Stimulated activated CD8-positive, alpha-beta memory T cell treated with anti-CD3 and anti-CD28 coated beads, Interleukin-15, amount 100 ng/mL, for 48 hours (primary cell): ENCODE results near the gene EPHA3.

Experiments
- DNase-seq, 2 donors: peaks; one replicate each; pipeline ENCODE4 v3.0.0-alpha.2; 2020; ENCODE audit warnings: low read depth in 2 of 2

The EPHA3 gene

DNA sequence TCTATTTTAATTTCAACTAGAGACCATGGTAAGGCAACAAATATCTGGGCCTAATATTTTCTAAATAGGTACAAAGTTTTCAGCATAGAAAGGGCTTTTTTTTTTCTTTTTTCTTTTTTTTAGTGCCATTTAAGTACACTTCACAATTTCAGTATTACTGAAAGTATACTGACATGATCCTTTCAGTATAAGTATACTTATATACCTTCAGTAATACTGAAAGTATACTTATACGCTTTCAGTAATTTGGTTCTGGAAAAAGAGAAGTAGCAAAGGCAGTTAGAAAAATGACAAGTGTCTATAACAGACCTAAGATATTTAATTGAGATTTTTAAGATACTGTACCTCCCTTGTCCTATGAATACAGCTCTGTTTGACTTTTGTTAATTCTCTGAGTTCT, 339.2 kb downstream of the EPHA3 start:
- DNase-seq: no peak

DNA sequence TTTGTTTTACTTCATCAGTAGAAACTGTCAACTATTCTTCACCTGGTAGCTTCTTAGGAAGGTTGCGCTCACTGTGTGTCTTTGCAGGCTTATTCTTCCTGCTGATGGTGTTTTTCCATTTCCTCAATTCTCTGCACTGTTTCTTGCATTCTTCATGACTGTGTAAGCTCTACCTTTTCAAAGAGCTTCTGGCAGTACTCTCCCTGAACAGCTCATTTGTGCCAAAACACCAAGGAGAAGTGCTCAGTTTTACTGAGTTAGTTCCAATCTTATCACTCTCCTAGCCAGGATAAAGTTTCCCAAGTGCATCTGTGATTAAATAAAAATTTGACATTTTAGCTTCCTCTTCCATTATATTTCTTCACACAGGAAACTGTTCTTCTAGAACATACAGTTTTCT, 339.8 kb downstream of the EPHA3 start:
- DNase-seq: no peak

GRCh38 chr3:89449086-89449485, 341.7 kb downstream of the EPHA3 start:
- no peak for DNase-seq

DNA sequence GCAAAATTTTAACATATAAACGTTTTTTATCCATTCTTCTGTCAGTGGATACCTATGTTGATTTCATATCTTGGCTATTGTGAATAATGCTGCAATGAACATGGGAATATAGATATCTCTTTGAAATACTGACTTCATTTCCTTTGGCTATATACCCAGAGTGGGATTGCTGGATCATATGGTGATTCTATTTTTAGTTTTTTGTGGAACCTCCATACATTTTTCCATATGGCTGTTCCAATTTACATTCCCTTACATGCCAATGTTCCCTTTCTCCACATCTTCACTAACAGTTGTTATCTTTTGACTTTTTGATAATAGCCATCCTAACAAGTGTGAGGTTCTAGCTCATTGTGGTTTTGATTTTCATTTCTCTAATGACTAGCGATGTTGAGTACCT, 344.6 kb downstream of the EPHA3 start:
- DNase-seq: no peak

DNA sequence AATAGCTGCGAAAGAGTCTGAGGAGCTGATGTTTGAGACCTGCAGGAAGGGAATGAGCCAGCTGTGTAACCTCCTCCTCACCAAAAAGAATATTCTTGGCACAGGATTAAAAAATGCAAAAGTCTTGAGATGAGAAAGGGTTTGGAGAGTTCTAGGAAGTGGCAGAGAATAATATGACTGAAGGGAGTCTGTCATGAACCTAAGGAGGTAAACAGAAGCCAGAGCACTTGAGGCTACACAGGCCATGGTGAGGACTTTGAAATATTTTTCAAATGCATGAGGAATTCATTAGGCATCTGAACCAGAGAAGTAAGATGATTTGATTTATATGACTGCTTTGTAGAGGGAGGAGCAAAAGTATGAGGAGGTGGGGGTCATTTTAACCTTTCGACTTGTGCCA, 347.8 kb downstream of the EPHA3 start:
- DNase-seq: no peak

DNA sequence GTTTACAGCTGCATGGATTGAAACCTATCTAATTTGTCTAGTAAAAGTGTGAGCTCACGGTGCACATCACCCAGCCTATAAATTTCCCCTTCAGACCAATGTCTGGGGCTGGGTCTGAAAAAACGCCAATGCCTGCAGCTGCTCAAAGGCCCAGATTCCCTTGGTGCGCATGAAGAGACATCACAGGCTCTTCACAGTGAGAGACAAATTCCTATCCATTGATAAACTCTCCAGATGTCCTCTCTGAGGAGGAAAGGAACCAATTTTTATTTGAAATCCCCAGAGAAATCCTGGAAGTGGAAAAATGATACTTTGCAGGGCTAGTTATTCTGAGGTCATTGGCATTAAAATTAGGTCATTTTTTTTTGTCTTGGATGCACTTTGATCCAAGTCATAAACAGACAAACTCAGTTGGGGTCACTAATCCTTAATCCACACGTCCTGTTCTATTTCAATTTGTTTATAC, 360.5 kb downstream of the EPHA3 start:
- DNase-seq: no peak

DNA sequence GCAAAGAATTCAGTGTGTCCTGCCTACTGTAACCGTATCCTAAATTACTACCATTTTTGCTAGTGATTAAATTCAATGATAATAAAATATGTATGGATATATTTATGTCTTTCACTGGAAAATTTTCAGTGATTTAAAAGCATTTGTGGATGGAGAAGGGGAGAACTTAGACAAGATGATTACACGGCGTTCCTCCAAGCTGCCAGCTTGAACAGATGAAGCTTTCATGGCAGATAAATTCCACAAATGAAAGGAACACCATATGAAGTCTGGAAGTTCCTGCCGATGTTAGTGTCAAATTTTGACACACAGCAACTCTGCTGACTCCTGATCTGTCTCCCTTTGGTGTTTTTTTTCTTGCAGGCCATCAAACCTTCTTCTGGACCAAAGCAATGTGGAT, 364.7 kb downstream of the EPHA3 start:
- no peak for DNase-seq

DNA sequence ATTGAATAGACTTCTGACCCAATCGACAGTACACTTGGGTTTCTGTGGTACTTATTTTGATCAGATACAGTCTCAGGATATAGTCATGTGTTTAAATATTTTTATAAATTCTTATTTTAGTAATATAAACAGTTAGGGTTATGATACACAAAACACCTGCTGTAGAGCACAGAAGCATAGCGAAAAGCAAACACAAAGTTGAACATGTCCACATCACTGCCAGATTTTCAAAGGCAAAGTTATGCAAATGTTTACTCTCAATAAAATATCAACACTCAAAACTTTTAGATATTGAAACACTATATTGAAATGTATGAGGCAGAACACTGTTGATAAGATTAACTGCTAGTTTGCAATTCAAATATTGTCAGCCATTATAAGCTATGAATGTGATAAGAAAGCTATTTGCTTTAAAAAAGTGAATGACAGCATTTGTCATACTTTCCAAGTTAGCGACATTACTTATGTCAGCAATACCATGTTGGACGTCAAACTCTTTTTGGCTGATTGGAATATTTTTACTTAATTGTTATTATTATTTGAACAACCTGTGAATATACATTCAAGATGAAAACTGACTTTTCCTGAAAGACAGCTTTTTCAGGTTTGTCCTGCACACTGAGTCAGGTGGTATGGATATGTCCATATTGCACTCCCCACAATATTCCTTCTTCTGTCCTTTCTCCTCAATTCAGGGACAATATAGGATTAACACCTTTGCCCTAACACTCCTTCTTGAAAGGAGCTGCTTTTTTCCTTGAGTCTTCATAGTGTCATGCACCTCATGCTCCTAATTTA, 367.1 kb downstream of the EPHA3 start:
- DNase-seq: no peak

DNA sequence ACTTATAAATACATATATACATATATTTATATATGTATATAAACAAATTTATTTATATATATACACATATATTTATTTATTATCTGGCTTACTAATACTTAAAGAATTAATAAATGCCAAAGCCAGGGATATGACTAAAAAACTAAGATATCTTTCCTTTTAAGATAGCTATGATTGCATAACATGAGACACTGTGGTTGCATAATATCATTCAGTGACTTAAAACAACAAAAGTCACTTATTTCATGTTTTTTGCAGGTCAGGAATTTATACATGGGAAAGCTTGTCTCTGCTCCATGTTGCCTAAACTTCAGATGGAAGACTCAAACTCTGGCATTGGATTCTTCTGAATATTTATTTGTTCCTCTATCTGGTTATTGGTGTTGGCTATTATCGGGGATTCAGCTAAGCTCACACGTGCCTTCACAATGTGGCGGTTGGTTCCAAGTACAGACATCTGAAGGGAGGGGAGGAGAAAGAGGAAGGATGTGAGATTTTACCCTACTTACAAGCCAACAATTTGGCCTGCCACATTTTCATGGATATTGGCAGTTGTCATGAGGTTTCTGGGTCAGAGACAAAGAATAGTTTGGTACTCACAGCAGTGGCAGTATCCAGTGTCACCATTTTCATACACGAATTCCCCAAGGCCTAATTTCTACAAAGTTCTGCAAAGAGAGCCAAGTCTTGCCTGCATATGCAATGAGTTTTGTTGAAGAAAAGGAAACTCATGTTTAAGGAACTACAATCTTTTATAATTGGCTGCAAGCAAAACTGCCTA, 381.6 kb downstream of the EPHA3 start:
- DNase-seq: no peak

- no peak for DNase-seq
Observed at GRCh38 chr3:89490129-89490528, 382.7 kb downstream of the EPHA3 start.

DNA sequence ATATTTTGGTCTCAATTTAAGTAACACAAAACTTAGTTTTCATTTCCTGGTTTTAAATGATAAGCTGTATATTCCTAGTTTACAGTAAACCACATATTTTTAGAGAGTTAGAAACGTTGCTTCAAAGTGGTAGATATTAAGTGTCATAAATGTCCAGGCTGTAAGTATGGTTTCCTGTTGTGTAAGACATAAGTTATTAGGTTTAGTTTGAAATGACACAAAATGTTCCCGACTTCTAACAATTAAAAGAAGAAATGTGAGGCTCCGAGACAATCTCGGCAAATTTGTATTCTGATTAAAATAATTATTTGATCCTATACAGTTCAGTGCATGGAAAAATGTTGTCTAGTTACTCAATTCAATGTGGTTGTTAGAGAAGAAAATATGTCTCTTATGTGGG, 387.3 kb downstream of the EPHA3 start:
- no peak for DNase-seq

- no peak for DNase-seq
Observed at GRCh38 chr3:89503891-89504391, 396.5 kb downstream of the EPHA3 start.

DNA sequence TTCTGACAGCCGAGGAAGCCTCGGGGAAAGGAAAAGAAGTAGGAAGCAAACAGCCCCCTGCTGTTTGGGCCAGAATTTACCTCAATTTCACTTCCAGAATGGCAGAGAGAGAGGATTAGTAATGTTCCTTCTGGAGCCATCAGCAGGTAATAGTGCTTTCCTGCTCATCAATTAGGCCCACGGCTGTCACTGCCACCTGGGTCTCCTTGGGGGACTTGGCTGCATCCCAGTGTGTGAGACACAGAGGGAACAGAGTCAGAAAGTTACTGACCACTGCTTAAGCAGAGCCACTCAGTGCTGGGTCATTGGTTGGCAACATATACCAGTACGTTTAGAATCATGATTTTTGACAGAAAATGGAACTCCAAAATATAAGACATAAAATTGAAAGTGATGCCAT, 397.0 kb downstream of the EPHA3 start:
- no peak for DNase-seq

GRCh38 chr3:89506462-89507103, 399.2 kb downstream of the EPHA3 start:
- DNase-seq: no peak

DNA sequence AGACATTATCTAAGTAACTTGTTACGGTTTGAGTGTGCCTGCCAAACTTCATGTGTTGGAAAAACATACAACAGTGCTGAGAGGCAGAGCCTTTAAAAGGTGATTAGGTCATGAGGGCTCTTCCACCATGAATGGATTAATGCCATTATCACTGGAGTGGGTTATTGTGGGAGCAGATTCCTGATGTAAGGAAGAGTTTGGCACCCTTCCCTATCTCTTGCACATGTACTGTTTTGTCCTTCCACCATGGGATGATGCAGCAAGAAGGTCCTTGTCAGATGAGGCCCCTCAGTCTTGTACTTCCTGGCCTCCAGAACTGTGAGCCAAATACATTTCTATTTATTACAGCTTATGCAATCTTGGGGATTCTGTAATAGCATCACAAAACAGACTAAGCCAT, 413.9 kb downstream of the EPHA3 start:
- DNase-seq: no peak

- no peak for DNase-seq
Observed at GRCh38 chr3:89522155-89522554, 414.7 kb downstream of the EPHA3 start.

DNA sequence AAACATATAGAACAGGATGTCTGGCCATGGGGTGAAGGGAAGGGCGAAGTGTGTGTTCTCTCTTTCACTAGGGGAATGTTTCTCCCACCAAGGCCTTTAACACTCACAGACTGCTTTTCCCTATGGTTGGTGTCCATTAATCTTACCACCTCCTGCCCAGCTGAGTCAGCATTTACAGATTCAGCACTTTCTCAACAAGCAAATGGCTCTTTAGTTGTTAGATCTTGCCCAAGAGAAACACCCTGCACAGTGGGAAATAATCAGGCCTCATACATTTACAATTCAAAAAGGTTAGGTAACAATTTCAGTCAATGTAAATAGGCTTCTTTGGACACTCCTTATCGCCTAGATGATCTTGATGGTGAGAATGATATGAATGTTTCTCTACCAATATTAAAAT, 418.2 kb downstream of the EPHA3 start:
- no peak for DNase-seq

DNA sequence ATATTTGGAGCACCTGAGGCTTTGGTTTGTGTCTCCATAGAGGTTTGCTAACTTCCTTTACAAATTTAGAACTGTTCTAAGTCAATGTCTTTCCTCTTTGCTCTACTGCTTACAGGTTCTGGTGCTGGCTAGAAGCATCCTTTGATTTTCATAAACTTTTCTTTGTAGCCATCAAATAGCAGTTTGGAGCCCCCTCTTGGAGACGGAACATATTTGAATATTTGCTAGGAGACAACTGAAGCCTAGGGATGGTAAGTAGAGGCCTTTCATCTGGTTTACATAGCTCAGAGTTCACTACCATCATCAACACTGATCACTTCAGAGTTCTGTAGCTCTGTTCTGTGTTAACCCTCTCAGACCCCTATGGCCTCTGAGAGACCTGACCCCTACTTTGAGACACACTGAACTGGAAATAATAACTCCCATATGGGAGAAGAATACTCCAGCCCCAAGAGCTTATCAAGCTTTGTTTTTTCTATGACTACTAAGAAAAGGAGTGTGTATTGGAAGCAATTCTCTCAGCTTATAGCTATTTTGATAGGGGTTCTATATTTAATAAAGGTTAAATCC, 420.4 kb downstream of the EPHA3 start:
- DNase-seq: no peak
